ENCODE results near the gene PCYOX1L.

PCYOX1L gene, protein sequence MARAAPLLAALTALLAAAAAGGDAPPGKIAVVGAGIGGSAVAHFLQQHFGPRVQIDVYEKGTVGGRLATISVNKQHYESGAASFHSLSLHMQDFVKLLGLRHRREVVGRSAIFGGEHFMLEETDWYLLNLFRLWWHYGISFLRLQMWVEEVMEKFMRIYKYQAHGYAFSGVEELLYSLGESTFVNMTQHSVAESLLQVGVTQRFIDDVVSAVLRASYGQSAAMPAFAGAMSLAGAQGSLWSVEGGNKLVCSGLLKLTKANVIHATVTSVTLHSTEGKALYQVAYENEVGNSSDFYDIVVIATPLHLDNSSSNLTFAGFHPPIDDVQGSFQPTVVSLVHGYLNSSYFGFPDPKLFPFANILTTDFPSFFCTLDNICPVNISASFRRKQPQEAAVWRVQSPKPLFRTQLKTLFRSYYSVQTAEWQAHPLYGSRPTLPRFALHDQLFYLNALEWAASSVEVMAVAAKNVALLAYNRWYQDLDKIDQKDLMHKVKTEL

DNA sequence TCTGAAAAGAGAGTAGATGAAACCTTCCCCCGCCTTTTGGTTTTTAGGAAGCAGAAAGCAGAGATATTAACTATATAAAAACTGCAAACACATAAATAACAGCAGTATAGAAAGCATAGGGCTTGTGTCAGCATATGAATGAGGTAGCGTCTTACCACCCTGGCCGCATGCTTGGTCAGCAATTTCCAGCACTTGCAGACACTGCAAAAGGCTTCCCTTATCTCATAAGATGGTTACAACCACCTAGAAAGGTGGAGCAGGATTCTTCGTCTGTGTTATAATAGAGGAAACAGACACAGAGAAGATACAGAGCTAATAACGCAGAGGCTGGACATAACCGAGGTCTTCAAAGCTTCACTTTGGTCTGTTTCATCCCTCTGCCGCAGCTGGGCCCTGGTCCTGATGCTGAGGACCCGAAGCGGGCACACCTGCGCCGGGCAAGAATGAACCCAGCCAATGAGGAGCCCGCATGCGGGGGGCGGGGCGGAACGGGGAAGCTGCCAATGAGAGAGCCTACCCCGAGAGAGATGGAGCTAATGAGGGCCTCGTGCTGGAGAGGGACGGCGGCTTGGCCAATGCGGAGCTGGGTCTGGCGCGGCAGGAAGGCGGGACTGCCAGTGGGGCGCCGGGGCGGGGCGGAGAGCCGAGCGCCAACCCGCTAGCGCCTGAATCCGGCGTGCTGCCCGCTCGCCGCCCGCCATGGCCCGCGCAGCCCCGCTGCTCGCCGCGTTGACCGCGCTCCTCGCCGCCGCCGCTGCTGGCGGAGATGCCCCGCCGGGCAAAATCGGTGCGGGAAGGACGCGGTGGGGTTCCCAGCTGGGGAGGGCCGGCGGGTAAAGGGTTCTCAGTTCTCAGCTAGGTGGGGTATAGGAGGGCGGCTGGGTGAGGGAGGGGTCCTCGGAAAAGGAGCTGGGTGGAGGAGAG lies at the start of gene PCYOX1L:
TSS of gene PCYOX1L (plus strand) at position 677 of the 924 bp plus-strand sequence. CDS start at position 700, 23 bp downstream.
- DNase-seq (ENCODE audit: low read depth) = peak; percentile 59

DNA sequence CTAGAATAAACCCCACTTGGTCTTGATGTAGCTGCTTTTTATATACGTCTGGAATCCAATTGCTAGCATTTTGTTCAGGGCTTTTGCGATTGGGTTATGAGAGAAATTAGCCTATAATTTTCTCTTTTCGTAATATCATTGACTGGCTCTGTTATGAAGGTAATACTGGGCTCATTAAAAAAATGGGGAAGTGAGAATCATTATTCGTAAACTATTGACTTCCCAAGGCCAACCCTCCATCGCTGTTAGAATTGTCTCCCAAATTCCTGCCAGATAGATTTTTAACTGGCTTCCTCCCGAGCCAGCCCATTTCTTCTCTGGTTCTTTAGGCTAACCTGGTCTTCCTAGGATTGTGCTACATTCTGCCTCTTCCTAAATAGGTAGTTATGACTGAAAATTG lies 48.5 kb upstream of the PCYOX1L start:
- DNase-seq (ENCODE audit: low read depth) = no peak

DNA sequence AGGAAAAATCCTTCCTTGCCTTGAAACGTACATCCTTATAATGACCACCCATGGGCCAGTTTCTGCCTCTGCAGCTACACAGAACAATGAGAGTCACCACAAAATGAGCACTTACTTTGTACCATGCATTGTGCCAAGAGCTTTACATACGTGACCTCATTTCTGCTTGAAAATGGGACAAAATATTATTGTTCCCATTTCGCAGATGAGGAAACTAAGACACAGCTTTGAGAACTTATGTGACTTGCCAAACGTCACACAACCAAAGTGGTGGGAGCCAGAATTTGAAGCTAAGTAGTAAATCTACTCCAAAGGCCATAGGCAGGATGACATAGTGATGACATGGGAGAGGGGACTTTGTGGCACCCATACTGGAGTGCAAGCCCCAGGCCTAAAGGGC lies 47.4 kb upstream of the PCYOX1L start:
- DNase-seq (ENCODE audit: low read depth) = no peak

DNA sequence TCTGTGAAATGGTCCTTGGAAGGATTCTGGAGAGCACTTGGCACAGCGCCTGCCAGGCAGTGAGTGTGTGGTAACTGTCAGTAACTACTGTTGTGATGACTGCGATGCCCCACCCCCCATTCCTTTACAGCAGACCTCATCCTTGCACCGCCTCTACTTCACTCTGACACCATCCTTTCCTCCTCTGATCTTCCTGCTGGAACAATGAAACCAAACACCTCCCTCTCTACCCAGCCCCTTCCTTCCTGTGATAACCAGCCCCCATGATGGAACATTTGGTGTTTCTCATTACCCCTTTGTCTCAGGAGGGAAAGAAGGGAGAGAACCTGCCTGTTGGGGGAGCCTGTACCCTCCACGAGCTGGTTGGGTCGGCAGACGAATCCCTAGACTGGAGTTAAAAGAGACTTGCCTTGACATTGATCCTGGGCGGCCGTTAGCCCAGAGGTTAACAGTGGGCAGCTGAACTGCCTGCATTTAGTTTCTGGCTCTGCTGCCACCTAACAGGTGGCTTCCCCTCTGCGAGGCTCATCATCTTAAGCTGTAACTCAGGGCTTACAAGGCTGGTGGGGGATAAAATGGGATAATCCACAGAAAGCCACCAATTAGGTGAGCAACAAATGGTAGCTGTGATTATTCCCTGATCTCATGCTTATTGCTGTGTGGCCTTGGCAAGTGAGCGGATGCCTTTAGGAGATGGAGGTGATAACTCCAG lies 46.7 kb upstream of the PCYOX1L start:
- no peak for DNase-seq (ENCODE audit: low read depth)

DNA sequence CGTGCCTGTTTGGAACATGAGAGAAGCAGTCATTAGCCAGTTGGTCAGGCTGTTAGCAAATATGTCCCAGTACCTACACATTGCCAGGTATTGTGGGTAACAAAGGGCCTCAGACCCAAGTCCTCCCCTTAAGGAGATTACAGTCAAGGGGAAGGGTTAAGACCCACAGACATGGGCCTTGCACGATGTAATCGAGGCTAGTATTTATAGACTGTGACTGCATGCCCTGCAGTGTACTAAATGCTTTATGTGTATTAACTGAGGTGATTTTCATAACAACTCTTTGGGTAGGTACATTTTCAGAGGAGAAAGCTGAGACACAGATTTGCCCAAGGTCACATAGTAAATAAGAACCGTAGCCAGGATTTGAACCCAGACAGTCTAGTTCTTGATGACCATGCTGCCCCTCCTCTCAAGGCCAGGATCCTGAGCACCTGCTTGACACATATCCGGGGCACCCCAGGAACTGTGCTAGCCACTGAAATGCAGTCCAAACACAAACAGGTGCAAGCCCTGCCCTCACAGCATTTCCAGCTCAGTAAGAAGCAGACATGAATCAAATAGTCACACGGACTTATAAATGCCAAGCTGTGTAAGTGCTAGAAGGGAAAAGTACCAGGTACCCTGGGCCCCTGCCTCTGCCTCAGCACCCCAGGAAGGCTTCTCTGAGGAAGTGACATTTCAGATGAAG lies 44.5 kb upstream of the PCYOX1L start:
- DNase-seq (ENCODE audit: low read depth) = no peak

DNA sequence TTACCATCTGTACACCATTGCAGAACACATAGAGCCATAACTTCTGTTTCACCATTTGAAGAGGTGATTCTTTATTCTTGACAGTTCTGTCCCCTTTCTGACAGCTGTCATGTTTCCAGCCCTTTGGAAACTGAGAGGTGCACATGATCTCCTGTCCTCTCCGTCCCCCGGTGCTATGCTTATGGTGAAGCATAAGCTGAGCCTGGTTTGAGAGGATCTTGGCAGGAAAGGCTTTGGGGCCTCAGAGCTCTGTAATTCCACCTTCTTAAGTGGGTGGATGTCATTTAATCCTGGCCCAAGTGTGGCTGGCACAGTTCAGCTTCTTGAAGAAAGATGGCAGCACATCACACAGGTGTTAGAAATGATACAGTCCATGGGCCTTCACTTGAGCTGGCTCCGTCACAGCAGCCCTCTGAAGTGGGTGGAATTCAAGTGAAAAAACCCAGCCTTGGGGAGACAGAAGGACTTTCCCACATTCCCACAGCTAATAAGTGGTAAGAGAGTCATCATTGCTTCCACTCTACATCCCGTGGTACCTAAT lies 43.2 kb upstream of the PCYOX1L start:
- no peak for DNase-seq (ENCODE audit: low read depth)

DNA sequence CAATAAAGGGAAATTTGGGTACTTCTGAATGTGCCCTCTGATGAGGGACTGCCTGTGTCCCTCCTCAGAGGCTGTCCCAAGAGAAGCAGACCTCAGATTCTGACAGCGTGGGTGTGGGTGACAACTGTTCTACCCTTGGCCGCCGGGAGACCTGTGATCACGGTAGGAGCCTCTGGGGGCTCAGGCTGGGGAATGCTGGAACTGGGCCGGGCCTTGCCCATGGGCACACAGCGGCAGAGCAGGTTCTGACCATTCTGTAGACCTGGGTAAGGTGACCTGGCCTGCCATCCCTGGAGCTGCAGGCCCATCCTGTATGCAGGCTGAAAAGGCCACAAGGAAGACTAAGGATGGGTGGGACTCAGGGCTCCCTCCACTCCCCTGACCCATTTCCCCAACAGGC lies 42.1 kb upstream of the PCYOX1L start:
- DNase-seq (ENCODE audit: low read depth) = no peak

DNA sequence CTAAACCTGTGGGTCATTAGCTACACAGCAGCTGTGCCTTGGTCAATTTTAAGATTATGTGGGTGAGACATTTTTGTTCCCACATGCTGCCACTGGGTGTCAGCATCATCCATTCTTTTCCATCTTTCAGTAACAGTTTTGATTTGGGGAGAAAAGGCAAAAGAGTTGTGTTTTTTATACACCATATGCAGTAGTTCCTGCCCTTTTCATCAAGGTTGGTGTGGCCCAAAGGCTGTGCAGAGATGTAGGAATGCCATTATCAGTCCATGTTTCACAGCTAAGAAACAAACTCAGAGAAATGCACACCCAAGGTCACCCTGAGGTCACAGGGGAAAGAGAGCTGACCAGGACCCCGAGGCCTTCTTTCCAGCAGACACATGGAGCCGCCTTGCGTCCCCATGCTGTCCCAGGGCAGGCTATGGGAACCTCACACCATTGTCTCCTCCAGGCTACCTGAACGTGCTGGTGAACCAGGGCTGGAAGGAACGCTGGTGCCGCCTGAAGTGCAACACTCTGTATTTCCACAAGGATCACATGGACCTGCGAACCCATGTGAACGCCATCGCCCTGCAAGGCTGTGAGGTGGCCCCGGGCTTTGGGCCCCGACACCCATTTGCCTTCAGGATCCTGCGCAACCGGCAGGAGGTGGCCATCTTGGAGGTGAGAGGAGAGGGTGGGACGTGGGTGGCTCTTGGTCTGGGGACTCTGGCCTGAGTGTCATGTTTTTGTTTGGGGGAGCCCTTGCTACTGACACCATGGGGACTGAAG lies 40.4 kb upstream of the PCYOX1L start:
- DNase-seq (ENCODE audit: low read depth) = no peak

DNA sequence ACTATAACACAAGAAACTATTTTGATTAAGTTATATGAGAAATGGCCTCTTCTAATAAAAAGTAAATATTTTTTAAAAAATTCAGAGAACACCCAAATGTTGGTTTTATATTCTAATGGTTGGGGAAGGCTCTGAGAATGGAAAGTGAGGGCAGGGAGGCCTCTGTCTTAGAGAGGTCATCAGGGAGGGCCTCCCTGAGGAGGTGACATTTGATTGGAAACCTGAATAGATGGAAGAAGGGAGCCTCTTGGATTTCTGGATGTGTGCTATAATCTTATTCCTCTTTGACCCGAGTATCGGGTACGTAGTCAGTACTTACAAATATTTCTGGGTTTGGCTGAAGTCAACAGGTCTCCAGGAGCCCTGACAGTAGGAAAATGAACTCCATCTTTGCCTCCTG lies 38.7 kb upstream of the PCYOX1L start:
- DNase-seq (ENCODE audit: low read depth) = no peak

DNA sequence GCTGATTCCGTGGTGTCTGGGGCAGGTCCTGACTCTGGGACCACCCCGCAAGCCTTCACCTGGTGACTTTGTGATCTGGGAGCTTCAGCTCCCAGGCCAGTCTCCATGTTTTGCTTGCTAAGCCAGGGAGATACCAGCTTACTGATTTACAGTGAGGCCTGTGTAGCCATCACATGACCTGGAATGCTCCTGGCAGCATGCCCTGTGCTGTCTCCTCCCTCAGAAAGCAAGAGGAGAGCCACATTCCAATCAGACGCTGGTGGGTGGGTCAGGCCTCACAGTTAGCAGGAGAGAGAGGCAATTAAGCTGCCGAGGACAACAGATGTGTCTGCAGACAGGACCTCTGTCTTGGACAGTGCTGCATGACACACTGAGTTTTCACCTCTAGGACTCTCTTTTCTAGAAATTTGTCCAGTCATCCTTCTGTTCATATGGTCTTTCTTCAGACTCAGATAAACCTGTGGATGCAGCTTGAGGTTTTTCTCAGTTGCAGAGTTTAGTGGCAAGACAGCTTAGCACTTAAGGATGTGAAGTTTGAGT lies 37.0 kb upstream of the PCYOX1L start:
- DNase-seq (ENCODE audit: low read depth) = peak; percentile 69

DNA sequence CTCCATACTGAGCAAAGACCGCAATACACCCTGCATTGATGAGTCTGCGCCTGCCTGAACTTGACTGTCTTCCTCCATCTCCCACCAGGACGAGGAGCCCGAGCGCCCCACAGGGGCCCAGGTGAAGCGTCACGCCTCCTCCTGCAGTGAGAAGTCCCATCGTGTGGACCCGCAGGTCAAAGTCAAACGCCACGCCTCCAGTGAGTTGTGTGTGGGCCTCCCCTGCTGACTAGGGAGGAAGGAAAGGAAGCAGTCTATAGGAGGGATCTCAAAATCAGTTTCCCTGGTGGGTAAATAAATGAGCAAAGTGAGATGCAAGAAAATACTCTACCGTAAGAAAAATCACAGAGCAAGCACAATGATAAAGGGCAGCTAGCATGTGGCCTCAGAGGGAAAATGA lies 35.3 kb upstream of the PCYOX1L start:
- DNase-seq (ENCODE audit: low read depth) = no peak

DNA sequence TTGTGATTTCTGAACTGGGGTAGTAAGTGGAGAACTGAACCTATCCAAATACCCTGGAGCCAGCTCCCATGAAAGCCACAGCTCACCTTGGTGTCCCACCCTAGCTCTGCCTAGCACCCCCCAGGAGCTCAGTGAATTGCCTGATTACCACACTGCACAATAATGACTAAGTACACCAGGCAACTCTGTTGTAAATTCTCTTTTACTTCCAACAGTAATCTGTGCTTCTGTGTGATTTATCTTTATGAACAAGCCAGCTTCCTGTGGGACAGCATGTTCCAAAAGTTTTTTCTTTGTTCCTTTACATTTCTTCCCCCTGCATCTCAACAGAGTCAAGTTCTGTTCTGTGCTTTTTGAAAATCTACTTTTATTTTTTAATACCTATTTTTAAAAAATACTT lies 34.6 kb upstream of the PCYOX1L start:
- no peak for DNase-seq (ENCODE audit: low read depth)

DNA sequence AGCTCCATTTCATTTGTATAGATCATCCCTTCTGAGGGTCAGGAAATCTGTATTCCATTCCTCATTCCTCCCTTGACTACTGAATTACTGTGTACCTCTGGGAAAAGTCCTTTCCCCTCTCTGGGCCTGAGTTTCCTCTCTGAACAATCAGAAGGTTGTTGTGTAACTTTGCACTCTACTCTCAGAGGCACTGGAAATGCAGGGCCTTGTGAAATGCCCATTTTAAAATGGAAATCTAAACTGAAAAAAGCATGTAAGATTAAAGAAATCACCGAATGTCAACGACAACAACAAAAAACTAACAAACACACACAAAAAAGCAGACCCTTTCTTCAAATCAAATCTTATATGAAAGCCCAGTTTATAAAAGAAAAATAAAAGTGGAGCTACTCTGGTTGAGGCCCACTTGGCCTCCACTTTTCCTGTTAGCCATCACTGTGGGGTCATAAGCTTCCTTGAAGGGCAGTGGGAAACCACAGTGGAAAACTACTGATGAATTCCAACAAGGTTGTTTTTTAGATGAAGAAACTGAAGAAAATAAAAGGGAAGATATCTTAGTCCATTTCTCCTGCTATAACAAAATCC lies 34.1 kb upstream of the PCYOX1L start:
- DNase-seq (ENCODE audit: low read depth) = no peak

DNA sequence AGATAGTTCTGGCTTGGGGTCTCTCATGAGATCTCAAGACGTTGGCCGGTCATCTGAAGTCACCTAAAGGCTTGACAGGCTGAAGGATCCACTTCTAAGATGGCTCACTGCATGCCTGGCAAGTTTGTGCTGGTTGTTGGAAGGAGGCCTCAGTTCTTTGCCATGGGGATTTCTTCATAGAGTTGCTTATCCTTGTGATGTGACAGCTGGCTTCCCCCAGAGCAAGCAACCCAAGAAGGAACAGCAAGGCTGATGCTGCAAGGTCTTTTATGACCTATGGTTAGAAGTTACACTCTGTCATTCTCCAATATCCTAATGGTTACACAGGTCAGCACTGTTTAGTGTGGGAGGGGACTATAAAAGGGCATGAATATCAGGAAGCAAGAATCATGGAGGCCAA lies 33.2 kb upstream of the PCYOX1L start:
- DNase-seq (ENCODE audit: low read depth) = no peak

DNA sequence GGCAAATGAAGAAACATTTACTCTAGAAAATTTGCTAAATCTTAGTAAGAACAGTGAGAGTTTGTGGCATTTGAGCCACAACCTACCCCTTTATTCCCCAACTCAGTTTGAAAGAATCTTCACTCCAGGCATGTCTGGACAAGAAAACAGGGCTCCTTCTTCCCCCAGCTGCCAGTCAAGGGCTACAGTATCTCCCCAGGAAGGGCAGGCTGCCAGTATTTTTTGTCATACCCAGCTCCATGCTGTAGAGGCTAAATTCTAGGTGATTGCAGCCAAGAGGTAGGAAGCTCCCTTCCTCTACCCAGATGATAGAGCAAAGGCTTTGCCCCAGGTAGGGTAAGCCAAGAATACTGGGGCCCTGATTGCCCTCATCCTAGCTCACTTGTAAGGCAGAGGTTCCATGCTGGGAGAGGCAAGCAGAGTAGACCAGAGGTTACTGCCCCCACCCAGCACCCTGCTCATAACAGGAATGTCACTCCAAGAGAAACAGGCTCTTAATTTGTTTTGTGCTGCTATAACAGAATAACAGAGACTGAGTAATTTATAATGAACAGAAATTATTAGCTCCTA lies 32.6 kb upstream of the PCYOX1L start:
- DNase-seq (ENCODE audit: low read depth) = no peak

DNA sequence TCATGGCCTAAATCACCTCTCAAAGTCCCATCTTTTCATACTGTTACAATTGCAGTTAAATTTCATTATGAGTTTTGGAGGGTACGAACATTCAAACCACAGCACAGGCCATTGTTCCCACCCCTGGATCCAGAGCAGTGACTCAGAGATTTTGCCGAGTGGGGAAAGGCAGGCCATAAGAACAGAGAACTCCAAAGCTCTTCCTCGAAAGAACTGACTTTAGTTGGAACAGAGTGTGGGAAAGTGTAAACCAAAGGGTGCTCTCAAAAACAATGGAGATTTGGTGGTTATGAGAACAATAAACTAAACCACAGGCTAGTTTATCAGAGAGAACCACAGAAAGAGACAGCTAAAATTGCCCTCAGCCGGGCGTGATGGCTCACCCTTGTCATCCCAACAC lies 32.0 kb upstream of the PCYOX1L start:
- DNase-seq (ENCODE audit: low read depth) = no peak

DNA sequence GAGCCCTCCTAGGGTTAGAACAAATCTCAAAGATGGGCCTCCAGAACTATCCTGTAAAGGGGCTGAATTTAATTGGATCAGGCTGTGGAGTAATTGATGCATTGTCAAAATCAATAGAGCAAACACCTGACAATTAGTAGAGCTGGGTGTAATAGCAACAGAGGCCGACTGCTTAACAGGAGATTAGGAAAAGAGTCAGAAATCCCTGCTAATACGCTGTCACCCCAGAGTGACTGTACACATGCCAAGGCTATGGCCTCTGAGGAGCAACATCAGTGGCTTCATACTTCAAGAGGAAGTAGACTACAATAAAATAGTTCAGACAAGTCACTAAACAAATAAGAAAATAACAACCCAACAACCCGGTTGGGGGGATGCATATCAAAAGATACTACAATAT lies 31.2 kb upstream of the PCYOX1L start:
- DNase-seq (ENCODE audit: low read depth) = no peak

DNA sequence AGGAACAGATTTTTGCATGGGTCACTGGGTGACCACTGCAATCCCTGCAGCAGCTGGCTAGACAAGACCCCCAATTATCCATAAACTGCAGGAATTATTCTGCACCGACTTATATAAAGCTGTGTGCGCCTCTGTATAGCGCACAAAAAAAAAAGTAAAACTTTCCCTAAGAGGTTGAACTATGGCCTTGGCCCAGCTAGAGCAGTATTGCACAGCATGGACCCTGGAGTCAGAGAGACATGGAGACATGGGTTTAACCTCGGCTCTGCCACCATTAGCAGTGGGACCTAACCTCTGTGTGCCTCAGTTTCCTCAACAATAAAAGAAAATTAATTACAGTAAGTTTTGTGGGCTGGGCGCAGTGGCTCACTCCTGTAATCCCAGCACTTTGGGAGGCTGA lies 29.7 kb upstream of the PCYOX1L start:
- DNase-seq (ENCODE audit: low read depth) = no peak

DNA sequence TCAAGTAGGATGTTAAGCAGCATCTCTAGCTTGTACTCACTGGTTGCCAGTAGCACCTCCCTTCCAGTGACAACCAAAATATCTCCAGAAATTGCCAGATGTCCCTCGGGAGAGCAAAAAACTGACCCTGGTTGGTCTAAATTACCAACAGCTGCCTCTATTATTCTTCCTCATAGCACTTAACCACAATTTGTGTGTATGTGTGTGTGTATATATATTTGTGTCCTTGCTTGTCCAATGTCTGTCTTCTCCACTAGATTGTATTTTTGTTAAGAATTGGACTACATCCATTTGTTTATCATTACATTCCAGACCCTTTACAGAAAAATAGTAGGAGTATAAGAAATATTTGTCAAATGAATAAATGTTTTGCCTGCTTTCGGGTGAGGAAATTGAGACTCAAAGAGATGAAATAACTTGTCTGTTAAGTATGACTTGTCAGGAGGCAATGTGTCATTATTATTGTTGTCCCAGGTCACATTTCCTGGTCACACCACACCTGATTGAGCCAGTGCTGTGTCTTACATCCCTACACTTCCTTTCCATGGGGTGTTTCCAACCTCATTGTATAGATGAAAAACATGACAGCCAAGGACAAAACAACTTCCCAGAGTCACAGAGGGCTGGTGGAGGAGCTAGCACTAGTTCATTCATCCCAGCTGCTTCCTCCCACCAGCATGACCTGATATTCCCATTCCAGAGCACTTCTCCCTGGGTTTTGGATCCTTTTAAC lies 24.0 kb upstream of the PCYOX1L start:
- no peak for DNase-seq (ENCODE audit: low read depth)

All from HS-27A (cell line).